Memory B cell (primary cell): ENCODE results near the gene CAMK2D.

Source experiments
- ATAC-seq: fragments of 150-1000 bp; cut with Tn5 transposase; 2 replicates; pipeline ENCODE4 v1.10.0; 2021; ENCODE audit warnings: low read depth, mild to moderate bottlenecking, moderate library complexity
- DNase-seq, 2 donors: peaks; one replicate each; pipeline ENCODE4 v3.0.0; 2022; ENCODE audit warnings: low spot score in 2 of 2
- H3K27ac Mint-ChIP-seq: one replicate; pipeline ENCODE4 v1.8.0; 2022; ENCODE audit warnings: mild to moderate bottlenecking, moderate library complexity, mixed read lengths
- H3K27me3 Mint-ChIP-seq: one replicate; pipeline ENCODE4 v1.8.0; 2022; ENCODE audit warnings: mixed read lengths
- H3K36me3 Mint-ChIP-seq: one replicate; pipeline ENCODE4 v1.8.0; 2022; ENCODE audit warnings: mild to moderate bottlenecking, mixed read lengths
- H3K4me1 Mint-ChIP-seq: one replicate; pipeline ENCODE4 v1.8.0; 2022; ENCODE audit warnings: mixed read lengths
- H3K4me3 Mint-ChIP-seq: one replicate; pipeline ENCODE4 v1.8.0; 2022; ENCODE audit warnings: mild to moderate bottlenecking, moderate library complexity, mixed read lengths
- H3K9me3 Mint-ChIP-seq: one replicate; pipeline ENCODE4 v1.8.0; 2022; ENCODE audit warnings: mixed read lengths

The CAMK2D gene

GRCh38 chr4:113467581-113467980 is 294.0 kb downstream of the CAMK2D start:
- no peak for DNase-seq
- Mint-ChIP-seq H3K27ac (no peak overlapping the region), H3K36me3 (peaks cover 24% of the 10 kb centered on the region), H3K27me3 (no peaks in the 10 kb centered on the region), H3K4me1 (no peaks in the 10 kb centered on the region), H3K9me3 (no peaks in the 10 kb centered on the region), H3K4me3 (no peak overlapping the region)
- ATAC-seq, result no peak

- Mint-ChIP-seq H3K27me3 (no peaks in the 10 kb centered on the region), H3K27ac (peak overlapping the region; percentile 28), H3K36me3 (peaks cover 19% of the 10 kb centered on the region), H3K4me1 (no peaks in the 10 kb centered on the region), H3K9me3 (no peaks in the 10 kb centered on the region), H3K4me3 (no peak overlapping the region)
- DNase-seq (no peak), ATAC-seq (no peak)
Observed at GRCh38 chr4:113462286-113462685, 299.3 kb downstream of the CAMK2D start.

GRCh38 chr4:113461281-113461680 is 300.3 kb downstream of the CAMK2D start:
- no peaks in the 10 kb centered on the region for H3K27me3 Mint-ChIP-seq
- no peak overlapping the region for H3K27ac Mint-ChIP-seq
- peaks cover 23% of the 10 kb centered on the region for H3K36me3 Mint-ChIP-seq
- H3K9me3 Mint-ChIP-seq, result no peaks in the 10 kb centered on the region
- no peak overlapping the region for H3K4me3 Mint-ChIP-seq
- ATAC-seq (no peak), DNase-seq (no peak)
- H3K4me1 Mint-ChIP-seq, result no peaks in the 10 kb centered on the region

- H3K27ac Mint-ChIP-seq, result no peak overlapping the region
- H3K9me3 Mint-ChIP-seq, result no peaks in the 10 kb centered on the region
- no peak overlapping the region for H3K4me3 Mint-ChIP-seq
- peaks cover 7% of the 10 kb centered on the region for H3K4me1 Mint-ChIP-seq
- ATAC-seq (no peak), DNase-seq (no peak)
- peaks cover 27% of the 10 kb centered on the region for H3K36me3 Mint-ChIP-seq
- no peaks in the 10 kb centered on the region for H3K27me3 Mint-ChIP-seq
Observed at GRCh38 chr4:113457886-113458285, 303.7 kb downstream of the CAMK2D start.

GRCh38 chr4:113457121-113457520 is 304.4 kb downstream of the CAMK2D start:
- no peak overlapping the region for H3K27ac Mint-ChIP-seq
- no peak for DNase-seq
- no peak overlapping the region for H3K4me3 Mint-ChIP-seq
- ATAC-seq, result no peak
- no peaks in the 10 kb centered on the region for H3K27me3 Mint-ChIP-seq
- peaks cover 7% of the 10 kb centered on the region for H3K4me1 Mint-ChIP-seq
- H3K36me3 Mint-ChIP-seq, result peaks cover 25% of the 10 kb centered on the region
- no peaks in the 10 kb centered on the region for H3K9me3 Mint-ChIP-seq

- ATAC-seq (no peak), DNase-seq (no peak)
- H3K36me3 Mint-ChIP-seq, result peaks cover 23% of the 10 kb centered on the region
- H3K4me1 Mint-ChIP-seq, result peaks cover 7% of the 10 kb centered on the region
- H3K9me3 Mint-ChIP-seq, result no peaks in the 10 kb centered on the region
- no peak overlapping the region for H3K27ac Mint-ChIP-seq
- H3K4me3 Mint-ChIP-seq, result no peak overlapping the region
- no peaks in the 10 kb centered on the region for H3K27me3 Mint-ChIP-seq
Observed at GRCh38 chr4:113455061-113455460, 306.5 kb downstream of the CAMK2D start.

- Mint-ChIP-seq H3K4me1 (peaks cover 7% of the 10 kb centered on the region), H3K27ac (peak overlapping the region; percentile 39), H3K36me3 (peaks cover 22% of the 10 kb centered on the region), H3K27me3 (no peaks in the 10 kb centered on the region), H3K4me3 (no peak overlapping the region), H3K9me3 (no peaks in the 10 kb centered on the region)
- ATAC-seq (peak; percentile 46), DNase-seq (no peak)
Observed at GRCh38 chr4:113452868-113453620, 308.5 kb downstream of the CAMK2D start.

- no peak overlapping the region for H3K4me3 Mint-ChIP-seq
- peaks cover 7% of the 10 kb centered on the region for H3K4me1 Mint-ChIP-seq
- H3K27me3 Mint-ChIP-seq, result no peaks in the 10 kb centered on the region
- no peak for DNase-seq
- no peaks in the 10 kb centered on the region for H3K9me3 Mint-ChIP-seq
- H3K27ac Mint-ChIP-seq, result no peak overlapping the region
- peaks cover 16% of the 10 kb centered on the region for H3K36me3 Mint-ChIP-seq
- no peak for ATAC-seq
Observed at GRCh38 chr4:113452152-113452551, 309.4 kb downstream of the CAMK2D start.

GRCh38 chr4:113450295-113451080 is 311.1 kb downstream of the CAMK2D start:
- Mint-ChIP-seq H3K9me3 (peaks cover 2% of the 10 kb centered on the region), H3K27ac (no peak overlapping the region), H3K4me1 (peaks cover 7% of the 10 kb centered on the region), H3K4me3 (no peak overlapping the region), H3K27me3 (no peaks in the 10 kb centered on the region), H3K36me3 (peaks cover 11% of the 10 kb centered on the region)
- DNase-seq (no peak), ATAC-seq (no peak)

GRCh38 chr4:113449410-113449974 is 312.0 kb downstream of the CAMK2D start:
- no peaks in the 10 kb centered on the region for H3K27me3 Mint-ChIP-seq
- H3K9me3 Mint-ChIP-seq, result peaks cover 2% of the 10 kb centered on the region
- H3K4me3 Mint-ChIP-seq, result no peak overlapping the region
- peaks cover 10% of the 10 kb centered on the region for H3K36me3 Mint-ChIP-seq
- ATAC-seq, result no peak
- H3K4me1 Mint-ChIP-seq, result peaks cover 7% of the 10 kb centered on the region
- no peak for DNase-seq
- H3K27ac Mint-ChIP-seq, result no peak overlapping the region

GRCh38 chr4:113447769-113448168 is 313.8 kb downstream of the CAMK2D start:
- Mint-ChIP-seq H3K4me1 (peaks cover 6% of the 10 kb centered on the region), H3K27me3 (no peaks in the 10 kb centered on the region), H3K27ac (no peak overlapping the region), H3K36me3 (peaks cover 3% of the 10 kb centered on the region), H3K9me3 (peaks cover 2% of the 10 kb centered on the region), H3K4me3 (no peak overlapping the region)
- DNase-seq (no peak), ATAC-seq (peak; percentile 42)

- Mint-ChIP-seq H3K9me3 (peaks cover 2% of the 10 kb centered on the region), H3K36me3 (peaks cover 3% of the 10 kb centered on the region), H3K27me3 (no peaks in the 10 kb centered on the region), H3K4me3 (no peak overlapping the region), H3K27ac (no peak overlapping the region), H3K4me1 (peaks cover 6% of the 10 kb centered on the region)
- no peak for ATAC-seq
- no peak for DNase-seq
Observed at GRCh38 chr4:113447061-113447460, 314.5 kb downstream of the CAMK2D start.

- DNase-seq (no peak), ATAC-seq (peak; percentile 38)
- Mint-ChIP-seq H3K4me1 (peaks cover 6% of the 10 kb centered on the region), H3K4me3 (no peak overlapping the region), H3K36me3 (no peaks in the 10 kb centered on the region), H3K27ac (no peak overlapping the region), H3K9me3 (peaks cover 2% of the 10 kb centered on the region), H3K27me3 (no peaks in the 10 kb centered on the region)
Observed at GRCh38 chr4:113446019-113446418, 315.5 kb downstream of the CAMK2D start.

- Mint-ChIP-seq H3K9me3 (peaks cover 2% of the 10 kb centered on the region), H3K4me3 (no peak overlapping the region), H3K27ac (no peak overlapping the region), H3K4me1 (peaks cover 6% of the 10 kb centered on the region), H3K36me3 (no peaks in the 10 kb centered on the region), H3K27me3 (no peaks in the 10 kb centered on the region)
- DNase-seq (no peak), ATAC-seq (no peak)
Observed at GRCh38 chr4:113445286-113445685, 316.3 kb downstream of the CAMK2D start.
